BLaER1 treated with 17β-estradiol and CSF1 and Interleukin-3, amounts not matched to agents 10 nM and 100 nM (cell line): ENCODE measurements around the gene PCDHGA5.
"Not testable (repeated sequence)": the region's sequence is repeated elsewhere in the genome, so short reads cannot be mapped to it uniquely, and the experiment has no call there.

Experiments
- H3K27ac ChIP-seq, 11 experiments: shearing (Covaris generic); formaldehyde crosslinking; 2 replicates each; pipeline ENCODE4 v1.8.1; 2022
- H3K27me3 ChIP-seq, 11 experiments: shearing (Covaris generic); formaldehyde crosslinking; 2 replicates each; pipeline ENCODE4 v1.8.1; 2022
- H3K36me3 ChIP-seq, 11 experiments: shearing (Covaris generic); formaldehyde crosslinking; 2 replicates each; pipeline ENCODE4 v1.8.1; 2022
- H3K4me1 ChIP-seq, 10 experiments: shearing (Covaris generic); formaldehyde crosslinking; 2 replicates each; pipeline ENCODE4 v1.8.1; 2022
- H3K4me2 ChIP-seq, 11 experiments: shearing (Covaris generic); formaldehyde crosslinking; 2 replicates each; pipeline ENCODE4 v1.8.1; 2022
- H3K4me3 ChIP-seq, 10 experiments: shearing (Covaris generic); formaldehyde crosslinking; 2 replicates each; pipeline ENCODE4 v1.8.1; 2022
- H3K9ac ChIP-seq, 11 experiments: shearing (Covaris generic); formaldehyde crosslinking; 2 replicates each; pipeline ENCODE4 v1.8.1; 2022
- H3K9me3 ChIP-seq, 11 experiments: shearing (Covaris generic); formaldehyde crosslinking; replicated peaks in 1 of 11; 2 replicates each; pipeline ENCODE4 v1.8.1; 2022
- H4K20me1 ChIP-seq, 11 experiments: shearing (Covaris generic); formaldehyde crosslinking; 2 replicates each; pipeline ENCODE4 v1.8.1; 2022
- Cebpa-rat ChIP-seq, 11 experiments: shearing (Covaris generic); IDR thresholded peaks; 2 replicates each; pipeline ENCODE4 v1.8.1; 2022

Gene PCDHGA5

DNA sequence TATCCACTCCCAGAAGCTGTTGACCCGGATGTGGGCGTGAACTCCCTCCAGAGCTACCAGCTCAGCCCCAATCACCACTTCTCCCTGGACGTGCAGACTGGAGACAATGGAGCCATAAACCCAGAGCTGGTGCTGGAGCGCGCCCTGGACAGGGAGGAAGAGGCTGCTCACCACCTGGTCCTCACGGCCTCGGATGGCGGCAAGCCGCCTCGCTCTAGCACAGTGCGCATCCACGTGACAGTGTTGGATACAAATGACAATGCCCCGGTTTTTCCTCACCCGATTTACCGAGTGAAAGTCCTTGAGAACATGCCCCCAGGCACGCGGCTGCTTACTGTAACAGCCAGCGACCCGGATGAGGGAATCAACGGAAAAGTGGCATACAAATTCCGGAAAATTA, 29.3 kb downstream of the PCDHGA5 start:
- no peak overlapping the region for H3K27ac ChIP-seq
- peaks cover 0 to 5% (median 0%) of the 10 kb centered on the region in 11 experiments; a peak in 1 of 22 replicates for H3K36me3 ChIP-seq
- no peak overlapping the region for H3K9ac ChIP-seq
- H3K4me2 ChIP-seq = no peak overlapping the region
- no peak for TF ChIP-seq Cebpa-rat (IDR thresholded peaks at IDR 0.05)
- no peaks in the 10 kb centered on the region; a peak in 1 of 22 replicates for H3K27me3 ChIP-seq
- peaks cover 0 to 14% (median 2%) of the 10 kb centered on the region in 10 experiments; a peak in 7 of 20 replicates for H3K4me1 ChIP-seq
- H3K9me3 ChIP-seq = peaks cover 58 to 78% (median 66%) of the 10 kb centered on the region in 11 experiments
- 0 out of 20 replicates have a peak overlapping the region, but pooled peaks of 1 of the 10 experiments have one; percentile 8 for H3K4me3 ChIP-seq
- no peaks in the 10 kb centered on the region for H4K20me1 ChIP-seq

DNA sequence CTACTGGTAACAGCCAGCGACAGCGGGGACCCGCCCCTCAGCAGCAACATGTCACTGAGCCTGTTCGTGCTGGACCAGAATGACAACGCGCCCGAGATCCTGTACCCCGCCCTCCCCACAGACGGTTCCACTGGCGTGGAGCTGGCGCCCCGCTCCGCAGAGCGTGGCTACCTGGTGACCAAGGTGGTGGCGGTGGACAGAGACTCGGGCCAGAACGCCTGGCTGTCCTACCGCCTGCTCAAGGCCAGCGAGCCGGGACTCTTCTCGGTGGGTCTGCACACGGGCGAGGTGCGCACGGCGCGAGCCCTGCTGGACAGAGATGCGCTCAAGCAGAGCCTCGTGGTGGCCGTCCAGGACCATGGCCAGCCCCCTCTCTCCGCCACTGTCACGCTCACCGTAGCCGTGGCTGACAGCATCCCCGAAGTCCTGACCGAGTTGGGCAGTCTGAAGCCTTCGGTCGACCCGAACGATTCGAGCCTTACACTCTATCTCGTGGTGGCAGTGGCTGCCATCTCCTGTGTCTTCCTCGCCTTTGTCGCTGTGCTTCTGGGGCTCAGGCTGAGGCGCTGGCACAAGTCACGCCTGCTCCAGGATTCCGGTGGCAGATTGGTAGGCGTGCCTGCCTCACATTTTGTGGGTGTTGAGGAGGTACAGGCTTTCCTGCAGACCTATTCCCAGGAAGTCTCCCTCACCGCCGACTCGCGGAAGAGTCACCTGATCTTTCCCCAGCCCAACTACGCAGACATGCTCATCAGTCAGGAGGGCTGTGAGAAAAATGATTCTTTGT, 30.6 kb downstream of the PCDHGA5 start:
- not testable (repeated sequence) for H3K27ac ChIP-seq, H3K9ac ChIP-seq, H3K4me2 ChIP-seq, H3K4me3 ChIP-seq, H3K27me3 ChIP-seq, H3K36me3 ChIP-seq, H4K20me1 ChIP-seq
- H3K4me1 ChIP-seq = peaks cover 0 to 14% (median 2%) of the 10 kb centered on the region in 10 experiments; a peak in 7 of 20 replicates
- peaks cover 57 to 78% (median 66%) of the 10 kb centered on the region in 11 experiments for H3K9me3 ChIP-seq

DNA sequence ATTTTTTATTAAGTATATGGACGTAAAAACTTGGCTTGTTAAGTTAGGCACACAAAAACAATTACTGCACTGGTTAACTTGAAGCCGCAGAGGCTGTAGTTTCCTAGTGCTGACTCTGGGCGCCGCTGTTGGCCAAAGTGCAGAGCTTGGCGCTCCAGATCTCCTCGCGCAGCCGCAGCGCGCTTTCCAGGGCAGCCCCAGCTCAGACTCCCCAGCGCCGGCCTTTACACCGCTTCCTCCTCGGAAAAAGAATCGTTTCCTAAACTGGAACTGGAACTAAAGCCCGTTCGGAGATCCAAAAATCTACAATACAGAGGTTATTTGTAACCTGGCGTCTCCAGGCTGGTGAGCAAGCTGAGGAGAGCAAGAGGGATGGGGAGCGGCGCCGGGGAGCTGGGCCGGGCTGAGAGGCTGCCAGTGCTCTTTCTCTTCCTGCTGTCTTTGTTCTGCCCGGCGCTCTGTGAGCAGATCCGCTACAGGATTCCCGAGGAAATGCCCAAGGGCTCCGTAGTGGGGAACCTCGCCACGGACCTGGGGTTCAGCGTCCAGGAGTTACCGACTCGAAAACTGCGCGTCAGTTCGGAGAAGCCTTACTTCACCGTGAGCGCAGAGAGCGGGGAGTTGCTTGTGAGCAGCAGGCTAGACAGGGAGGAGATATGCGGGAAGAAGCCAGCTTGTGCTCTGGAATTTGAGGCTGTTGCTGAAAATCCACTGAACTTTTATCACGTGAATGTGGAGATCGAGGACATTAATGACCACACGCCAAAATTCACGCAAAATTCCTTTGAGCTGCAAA, 34.0 kb downstream of the PCDHGA5 start, which contains the start of gene PCDHGB5:
PCDHGB5 (plus strand) TSS at position 192 of the 796 bp plus-strand sequence; CDS start at position 373, 181 bp downstream.
- not testable (repeated sequence) for H3K4me1 ChIP-seq, H4K20me1 ChIP-seq, H3K36me3 ChIP-seq, H3K4me3 ChIP-seq, H3K9ac ChIP-seq, H3K27me3 ChIP-seq, H3K4me2 ChIP-seq, H3K27ac ChIP-seq
- H3K9me3 ChIP-seq = peaks cover 60 to 81% (median 67%) of the 10 kb centered on the region in 11 experiments

DNA sequence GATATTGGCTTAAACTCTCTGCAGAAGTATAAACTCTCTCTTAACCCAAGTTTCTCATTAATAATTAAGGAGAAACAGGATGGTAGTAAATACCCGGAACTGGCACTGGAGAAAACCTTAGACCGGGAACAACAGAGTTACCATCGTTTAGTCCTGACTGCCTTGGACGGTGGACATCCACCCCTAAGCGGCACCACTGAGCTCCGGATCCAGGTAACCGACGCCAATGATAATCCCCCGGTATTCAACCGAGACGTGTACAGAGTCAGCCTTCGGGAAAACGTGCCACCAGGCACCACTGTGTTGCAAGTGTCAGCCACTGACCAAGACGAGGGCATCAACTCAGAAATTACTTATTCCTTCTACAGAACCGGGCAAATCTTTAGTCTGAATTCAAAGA, 34.6 kb downstream of the PCDHGA5 start:
- H4K20me1 ChIP-seq = no peaks in the 10 kb centered on the region
- H3K4me3 ChIP-seq = no peak overlapping the region
- peaks cover 58 to 81% (median 66%) of the 10 kb centered on the region in 11 experiments for H3K9me3 ChIP-seq
- no peaks in the 10 kb centered on the region for H3K27me3 ChIP-seq
- no peaks in the 10 kb centered on the region for H3K36me3 ChIP-seq
- TF ChIP-seq Cebpa-rat (IDR thresholded peaks at IDR 0.05) = no peak
- H3K27ac ChIP-seq = no peak overlapping the region
- H3K4me2 ChIP-seq = no peak overlapping the region
- H3K9ac ChIP-seq = no peak overlapping the region
- no peaks in the 10 kb centered on the region for H3K4me1 ChIP-seq

DNA sequence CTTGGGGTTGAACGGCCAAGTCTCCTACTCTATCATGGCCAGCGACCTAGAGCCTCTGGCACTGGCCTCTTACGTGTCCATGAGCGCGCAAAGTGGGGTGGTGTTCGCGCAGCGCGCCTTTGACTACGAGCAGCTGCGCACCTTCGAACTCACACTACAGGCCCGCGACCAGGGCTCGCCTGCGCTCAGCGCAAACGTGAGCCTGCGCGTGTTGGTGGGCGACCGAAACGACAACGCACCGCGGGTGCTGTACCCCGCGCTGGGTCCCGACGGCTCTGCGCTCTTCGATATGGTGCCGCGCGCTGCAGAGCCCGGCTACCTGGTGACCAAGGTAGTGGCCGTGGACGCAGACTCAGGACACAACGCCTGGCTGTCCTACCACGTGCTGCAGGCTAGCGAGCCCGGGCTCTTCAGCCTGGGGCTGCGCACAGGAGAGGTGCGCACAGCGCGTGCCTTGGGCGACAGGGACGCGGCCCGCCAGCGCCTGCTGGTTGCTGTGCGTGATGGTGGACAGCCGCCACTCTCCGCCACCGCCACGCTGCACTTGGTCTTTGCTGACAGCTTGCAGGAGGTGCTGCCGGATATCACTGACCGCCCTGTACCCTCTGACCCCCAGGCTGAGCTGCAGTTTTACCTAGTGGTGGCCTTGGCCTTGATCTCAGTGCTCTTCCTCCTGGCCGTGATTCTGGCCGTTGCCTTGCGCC, 35.7 kb downstream of the PCDHGA5 start:
- H3K9me3 ChIP-seq = peaks cover 47 to 81% (median 59%) of the 10 kb centered on the region in 11 experiments
- no peaks in the 10 kb centered on the region for H3K27me3 ChIP-seq
- 0 out of 20 replicates have a peak overlapping the region, but pooled peaks of 1 of the 10 experiments have one; percentile 7 for H3K4me3 ChIP-seq
- H3K9ac ChIP-seq = no peak overlapping the region
- no peaks in the 10 kb centered on the region for H3K4me1 ChIP-seq
- H3K4me2 ChIP-seq = no peak overlapping the region
- no peaks in the 10 kb centered on the region for H4K20me1 ChIP-seq
- no peaks in the 10 kb centered on the region for H3K36me3 ChIP-seq
- H3K27ac ChIP-seq = no peak overlapping the region
- no peak for TF ChIP-seq Cebpa-rat (IDR thresholded peaks at IDR 0.05)

DNA sequence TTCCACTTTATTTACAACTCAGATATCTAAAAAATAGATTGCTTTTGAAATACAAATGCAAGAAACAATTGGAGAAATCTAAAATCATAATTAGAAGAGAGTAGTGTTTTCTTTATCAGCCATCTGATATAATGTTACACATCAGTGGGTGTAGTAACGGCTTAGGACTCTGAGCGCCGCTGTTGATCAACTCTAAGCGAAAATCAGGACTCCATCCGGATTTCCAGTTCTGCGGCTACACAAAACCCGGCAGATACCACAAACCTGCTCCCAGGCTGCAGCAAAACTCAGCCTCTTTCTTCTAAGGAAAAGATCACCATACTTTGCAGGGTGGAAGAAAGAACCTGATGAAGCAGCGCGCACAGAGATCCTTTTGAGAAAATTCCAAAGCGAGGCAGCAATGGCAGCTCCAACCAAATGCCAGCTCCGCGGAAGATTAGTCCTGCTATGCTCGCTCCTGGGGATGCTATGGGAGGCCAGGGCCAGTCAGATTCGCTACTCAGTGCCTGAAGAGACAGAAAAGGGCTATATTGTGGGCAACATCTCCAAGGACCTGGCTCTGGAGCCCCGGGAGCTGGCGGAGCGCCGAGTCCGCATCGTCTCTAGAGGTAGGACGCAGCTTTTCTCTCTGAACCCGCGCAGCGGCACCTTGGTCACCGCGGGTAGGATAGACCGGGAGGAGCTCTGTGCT, 38.7 kb downstream of the PCDHGA5 start, which contains the start of gene PCDHGA9:
PCDHGA9 (plus strand) TSS at position 226 of the 691 bp plus-strand sequence; CDS start at position 401, 175 bp downstream.
- H4K20me1 ChIP-seq = no peaks in the 10 kb centered on the region
- no peak within 1 kb of the TSS for H3K4me3 ChIP-seq
- H3K9me3 ChIP-seq = peaks cover 37 to 66% (median 49%) of the 10 kb centered on the region in 11 experiments
- no peaks in the 10 kb centered on the region for H3K4me1 ChIP-seq
- no peak within 1 kb of the TSS for H3K4me2 ChIP-seq
- no peak within 1 kb of the TSS for H3K27ac ChIP-seq
- no peaks in the 10 kb centered on the region for H3K36me3 ChIP-seq
- no peak within 1 kb of the TSS for H3K9ac ChIP-seq
- no peak for TF ChIP-seq Cebpa-rat (IDR thresholded peaks at IDR 0.05)
- H3K27me3 ChIP-seq = no peaks in the 10 kb centered on the region

DNA sequence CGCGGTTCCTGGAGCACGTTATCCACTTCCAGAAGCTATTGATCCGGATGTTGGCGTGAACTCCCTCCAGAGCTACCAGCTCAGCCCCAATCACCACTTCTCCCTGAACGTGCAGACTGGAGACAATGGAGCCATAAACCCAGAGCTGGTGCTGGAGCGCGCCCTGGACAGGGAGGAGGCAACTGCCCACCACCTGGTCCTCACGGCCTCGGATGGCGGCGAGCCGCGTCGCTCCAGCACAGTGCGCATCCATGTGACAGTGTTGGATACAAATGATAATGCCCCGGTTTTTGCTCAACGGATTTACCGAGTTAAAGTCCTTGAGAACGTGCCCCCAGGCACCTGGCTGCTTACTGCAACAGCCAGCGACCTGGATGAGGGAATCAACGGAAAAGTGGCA, 39.4 kb downstream of the PCDHGA5 start:
- peaks cover 40 to 66% (median 53%) of the 10 kb centered on the region in 11 experiments for H3K9me3 ChIP-seq
- TF ChIP-seq Cebpa-rat (IDR thresholded peaks at IDR 0.05) = no peak
- no peaks in the 10 kb centered on the region for H3K4me1 ChIP-seq
- no peak overlapping the region for H3K4me2 ChIP-seq
- no peaks in the 10 kb centered on the region for H4K20me1 ChIP-seq
- H3K36me3 ChIP-seq = no peaks in the 10 kb centered on the region
- H3K27me3 ChIP-seq = no peaks in the 10 kb centered on the region
- H3K27ac ChIP-seq = no peak overlapping the region
- H3K4me3 ChIP-seq = no peak overlapping the region
- H3K9ac ChIP-seq = no peak overlapping the region

DNA sequence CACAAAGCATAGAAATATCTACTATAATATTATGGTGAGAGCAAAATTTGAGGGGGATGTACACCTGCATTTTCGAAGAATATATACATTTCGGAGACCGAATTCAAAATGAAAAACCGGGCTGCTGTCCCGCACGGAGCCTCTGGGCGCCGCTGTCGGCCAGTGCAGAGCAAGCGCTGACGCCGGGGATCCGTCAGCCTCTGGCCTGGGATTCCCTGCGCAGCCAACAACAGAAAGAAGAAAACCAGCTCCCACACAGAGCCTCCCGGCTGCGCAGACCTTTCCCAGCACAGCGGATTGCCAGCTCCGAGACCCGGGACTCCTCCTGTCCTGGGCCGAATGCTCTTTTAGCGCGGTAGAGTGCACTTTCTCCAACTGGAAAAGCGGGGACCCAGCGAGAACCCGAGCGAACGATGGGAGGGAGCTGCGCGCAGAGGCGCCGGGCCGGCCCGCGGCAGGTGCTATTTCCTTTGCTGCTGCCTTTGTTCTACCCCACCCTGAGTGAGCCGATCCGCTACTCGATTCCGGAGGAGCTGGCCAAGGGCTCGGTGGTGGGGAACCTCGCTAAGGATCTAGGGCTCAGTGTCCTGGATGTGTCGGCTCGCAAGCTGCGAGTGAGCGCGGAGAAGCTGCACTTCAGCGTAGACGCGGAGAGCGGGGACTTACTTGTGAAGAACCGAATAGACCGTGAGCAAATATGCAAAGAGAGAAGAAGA, 44.0 kb downstream of the PCDHGA5 start, which contains the start of gene PCDHGB6:
PCDHGB6 (plus strand) TSS at position 232 of the 716 bp plus-strand sequence; CDS start at position 414, 182 bp downstream.
- not testable (repeated sequence) for H3K36me3 ChIP-seq, H3K27ac ChIP-seq, H3K27me3 ChIP-seq, H3K4me2 ChIP-seq, H3K9ac ChIP-seq, H4K20me1 ChIP-seq, H3K4me1 ChIP-seq, H3K4me3 ChIP-seq
- peaks cover 36 to 60% (median 42%) of the 10 kb centered on the region in 11 experiments for H3K9me3 ChIP-seq
